A673 (cell line): ENCODE data around the gene CEACAM5. TPM values are rescaled to one million over a fixed set of nuclear protein-coding genes. Genes with fewer than 3 reads are reported as not detected.

Experiments
- BruUV-seq: library from RNA; stranded (reverse); fragments of 400-500 nt; replicated peaks from 2 replicates; lab custom pipeline; 2021; lab: Mats Ljungman, UMichigan
- CTCF ChIA-PET: fragments of 300-600 bp; sonication (Branson Sonifier 250); formaldehyde crosslinking; loops from one replicate; lab custom pipeline; 2022; ENCODE audit warnings: antibody characterized with exemption; lab: Charles Lee
- POLR2A ChIA-PET: fragments of 300-600 bp; sonication (Branson Sonifier 250); formaldehyde crosslinking; loops from one replicate; lab custom pipeline; 2022; ENCODE audit warnings: antibody characterized with exemption; ENCODE audit not compliant: low non-redundant PET; lab: Charles Lee
- DNase-seq: peaks from one replicate; pipeline ENCODE4 v3.0.0-alpha.2; 2015; ENCODE audit warnings: low spot score
- H3K27ac ChIP-seq: fragments of 200-600 bp; sonication (generic); 2 replicates; pipeline ENCODE4 v1.5.1; 2016; ENCODE audit warnings: mixed run types, low read depth, mild to moderate bottlenecking, mixed read lengths, antibody characterized with exemption, low read length; ENCODE audit not compliant: poor library complexity, severe bottlenecking
- H3K27me3 ChIP-seq: fragments of 200-600 bp; sonication (generic); replicated peaks from 2 replicates; pipeline ENCODE4 v1.6.1; 2017; ENCODE audit warnings: mixed run types, low read depth, mild to moderate bottlenecking, mixed read lengths, antibody characterized with exemption, low read length; ENCODE audit not compliant: insufficient read depth, poor library complexity
- H3K36me3 ChIP-seq: fragments of 200-600 bp; sonication (generic); 2 replicates; pipeline ENCODE4 v1.6.1; 2016; ENCODE audit warnings: mixed run types, mild to moderate bottlenecking, mixed read lengths, antibody characterized with exemption, low read length; ENCODE audit not compliant: insufficient read depth, poor library complexity, severe bottlenecking
- H3K4me1 ChIP-seq: fragments of 200-600 bp; sonication (generic); 2 replicates; pipeline ENCODE4 v1.6.1; 2017; ENCODE audit warnings: mixed run types, mild to moderate bottlenecking, mixed read lengths, antibody characterized with exemption, low read length; ENCODE audit not compliant: insufficient read depth, poor library complexity, severe bottlenecking
- H3K4me3 ChIP-seq: fragments of 200-600 bp; sonication (generic); 2 replicates; pipeline ENCODE4 v1.5.1; 2016; ENCODE audit warnings: low read depth, mixed run types, mild to moderate bottlenecking, mixed read lengths, low read length; ENCODE audit not compliant: poor library complexity, severe bottlenecking
- H3K9me3 ChIP-seq: fragments of 200-600 bp; sonication (generic); 2 replicates; pipeline ENCODE4 v1.6.1; 2016; ENCODE audit warnings: mixed run types, low read depth, mild to moderate bottlenecking, mixed read lengths, antibody characterized with exemption, low read length; ENCODE audit not compliant: poor library complexity, severe bottlenecking
- EZH2 ChIP-seq: fragments of 200-600 bp; sonication (generic); IDR thresholded peaks from 2 replicates; pipeline ENCODE4 v1.6.1; 2017; ENCODE audit warnings: borderline replicate concordance, low read depth, mild to moderate bottlenecking, mixed read lengths, antibody characterized with exemption, low read length; ENCODE audit not compliant: poor library complexity, severe bottlenecking
- intact Hi-C: fragments of 100-400 bp; cut with micrococcal nuclease; formaldehyde crosslinking; loops from one replicate; pipeline ENCODE4 v1.10.0; 2022; ENCODE audit not compliant: unreplicated experiment
- total RNA-seq: library from RNA; stranded (reverse); gene quantifications from 2 replicates; pipeline ENCODE4 v1.2.3, GENCODE V29; 2021
- TF ChIP-seq, protein P1 (sequence below): fragments of 300-800, 200-600 bp; sonication (generic); conservative IDR thresholded peaks from 2 replicates; pipeline ENCODE4 v1.5.1; 2017; ENCODE audit warnings: low read depth, mild to moderate bottlenecking, antibody characterized with exemption, low read length, moderate library complexity, mixed read lengths

CEACAM5 gene
- total RNA-seq, 1 experiment from 2014 or later: 0.54 TPM

DNA sequence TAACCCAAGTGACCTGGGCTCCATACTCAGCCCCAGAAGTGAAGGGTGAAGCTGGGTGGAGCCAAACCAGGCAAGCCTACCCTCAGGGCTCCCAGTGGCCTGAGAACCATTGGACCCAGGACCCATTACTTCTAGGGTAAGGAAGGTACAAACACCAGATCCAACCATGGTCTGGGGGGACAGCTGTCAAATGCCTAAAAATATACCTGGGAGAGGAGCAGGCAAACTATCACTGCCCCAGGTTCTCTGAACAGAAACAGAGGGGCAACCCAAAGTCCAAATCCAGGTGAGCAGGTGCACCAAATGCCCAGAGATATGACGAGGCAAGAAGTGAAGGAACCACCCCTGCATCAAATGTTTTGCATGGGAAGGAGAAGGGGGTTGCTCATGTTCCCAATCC is 14.2 kb upstream of the CEACAM5 start:
- ChIA-PET CTCF (interaction anchor here (1.2 kb wide), 1 partner anchor 52 kb away, joined by 3 read pairs; no protein-coding TSS in a partner anchor), POLR2A (no interaction called here)
- intact Hi-C loops: no loop called here
- no peak for DNase-seq
- no peak for TF ChIP-seq EZH2
- Histone ChIP-seq H3K9me3 (no peaks in the 10 kb centered on the region), H3K27me3 (no peaks in the 10 kb centered on the region), H3K27ac (no peak overlapping the region), H3K36me3 (no peaks in the 10 kb centered on the region), H3K4me3 (no peak overlapping the region), H3K4me1 (peaks cover 6% of the 10 kb centered on the region)
- no TSS peak for BruUV-seq

DNA sequence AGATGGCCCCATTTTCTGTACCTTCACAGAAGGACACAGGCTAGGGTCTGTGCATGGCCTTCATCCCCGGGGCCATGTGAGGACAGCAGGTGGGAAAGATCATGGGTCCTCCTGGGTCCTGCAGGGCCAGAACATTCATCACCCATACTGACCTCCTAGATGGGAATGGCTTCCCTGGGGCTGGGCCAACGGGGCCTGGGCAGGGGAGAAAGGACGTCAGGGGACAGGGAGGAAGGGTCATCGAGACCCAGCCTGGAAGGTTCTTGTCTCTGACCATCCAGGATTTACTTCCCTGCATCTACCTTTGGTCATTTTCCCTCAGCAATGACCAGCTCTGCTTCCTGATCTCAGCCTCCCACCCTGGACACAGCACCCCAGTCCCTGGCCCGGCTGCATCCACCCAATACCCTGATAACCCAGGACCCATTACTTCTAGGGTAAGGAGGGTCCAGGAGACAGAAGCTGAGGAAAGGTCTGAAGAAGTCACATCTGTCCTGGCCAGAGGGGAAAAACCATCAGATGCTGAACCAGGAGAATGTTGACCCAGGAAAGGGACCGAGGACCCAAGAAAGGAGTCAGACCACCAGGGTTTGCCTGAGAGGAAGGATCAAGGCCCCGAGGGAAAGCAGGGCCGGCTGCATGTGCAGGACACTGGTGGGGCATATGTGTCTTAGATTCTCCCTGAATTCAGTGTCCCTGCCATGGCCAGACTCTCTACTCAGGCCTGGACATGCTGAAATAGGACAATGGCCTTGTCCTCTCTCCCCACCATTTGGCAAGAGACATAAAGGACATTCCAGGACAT is 13.4 kb upstream of the CEACAM5 start:
- no peak for DNase-seq
- CTCF ChIA-PET: interaction anchor here (1.2 kb wide), 1 partner anchor 53 kb away, joined by 3 read pairs; no protein-coding TSS in a partner anchor
- intact Hi-C loops: no loop called here

GRCh38 chr19:41695745-41696144 is 12.7 kb upstream of the CEACAM5 start:
- Histone ChIP-seq H3K4me1 (peaks cover 10% of the 10 kb centered on the region), H3K36me3 (no peaks in the 10 kb centered on the region), H3K27ac (no peak overlapping the region), H3K4me3 (no peak overlapping the region), H3K9me3 (no peaks in the 10 kb centered on the region), H3K27me3 (no peaks in the 10 kb centered on the region)
- CTCF ChIA-PET: no interaction called here
- BruUV-seq: no TSS peak
- intact Hi-C loops: no loop called here
- POLR2A ChIA-PET: no interaction called here
- no peak for TF ChIP-seq EZH2
- TF ChIP-seq, protein P1, sequence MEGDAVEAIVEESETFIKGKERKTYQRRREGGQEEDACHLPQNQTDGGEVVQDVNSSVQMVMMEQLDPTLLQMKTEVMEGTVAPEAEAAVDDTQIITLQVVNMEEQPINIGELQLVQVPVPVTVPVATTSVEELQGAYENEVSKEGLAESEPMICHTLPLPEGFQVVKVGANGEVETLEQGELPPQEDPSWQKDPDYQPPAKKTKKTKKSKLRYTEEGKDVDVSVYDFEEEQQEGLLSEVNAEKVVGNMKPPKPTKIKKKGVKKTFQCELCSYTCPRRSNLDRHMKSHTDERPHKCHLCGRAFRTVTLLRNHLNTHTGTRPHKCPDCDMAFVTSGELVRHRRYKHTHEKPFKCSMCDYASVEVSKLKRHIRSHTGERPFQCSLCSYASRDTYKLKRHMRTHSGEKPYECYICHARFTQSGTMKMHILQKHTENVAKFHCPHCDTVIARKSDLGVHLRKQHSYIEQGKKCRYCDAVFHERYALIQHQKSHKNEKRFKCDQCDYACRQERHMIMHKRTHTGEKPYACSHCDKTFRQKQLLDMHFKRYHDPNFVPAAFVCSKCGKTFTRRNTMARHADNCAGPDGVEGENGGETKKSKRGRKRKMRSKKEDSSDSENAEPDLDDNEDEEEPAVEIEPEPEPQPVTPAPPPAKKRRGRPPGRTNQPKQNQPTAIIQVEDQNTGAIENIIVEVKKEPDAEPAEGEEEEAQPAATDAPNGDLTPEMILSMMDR: no peak
- DNase-seq: no peak

More for the DNA sequence above, 13.4 kb upstream of the CEACAM5 start:
- no TSS peak for BruUV-seq
- H3K27me3 ChIP-seq: no peaks in the 10 kb centered on the region
- peaks cover 10% of the 10 kb centered on the region for H3K4me1 ChIP-seq
- H3K36me3 ChIP-seq: no peaks in the 10 kb centered on the region
- H3K9me3 ChIP-seq: no peaks in the 10 kb centered on the region
- POLR2A ChIA-PET: no interaction called here
- no peak for TF ChIP-seq EZH2
- TF ChIP-seq, protein P1: no peak
- H3K4me3 ChIP-seq: no peak overlapping the region
- no peak overlapping the region for H3K27ac ChIP-seq
